GM18858 (cell line): ENCODE measurements around the gene COL27A1.

ENCODE experiments used
- ATAC-seq: cut with Tn5 transposase; IDR thresholded peaks from one replicate; pipeline ENCODE4 v1.9.1; 2021; ENCODE audit not compliant: unreplicated experiment

COL27A1 gene

GRCh38 chr9:114238891-114239875, 83.8 kb downstream of the COL27A1 start:
- ATAC-seq, result no peak

DNA sequence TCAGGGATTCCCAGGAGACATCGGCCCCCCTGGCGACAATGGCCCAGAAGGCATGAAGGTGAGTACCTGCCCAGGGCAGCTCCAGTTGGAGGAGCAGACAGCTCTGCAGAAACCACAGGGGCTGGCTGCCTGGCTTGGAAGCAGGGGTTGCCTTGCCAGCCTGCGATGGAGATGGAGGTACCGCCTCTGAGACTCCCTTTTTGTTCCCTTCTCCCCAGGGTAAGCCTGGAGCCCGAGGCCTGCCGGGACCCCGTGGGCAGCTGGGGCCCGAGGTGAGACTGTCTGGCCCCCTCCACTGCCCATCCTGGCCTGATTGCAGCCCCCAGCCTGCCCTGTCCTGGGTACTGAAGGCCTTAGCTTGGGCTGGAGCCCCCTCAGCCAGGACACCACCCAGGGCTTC, 84.9 kb downstream of the COL27A1 start:
- no peak for ATAC-seq

DNA sequence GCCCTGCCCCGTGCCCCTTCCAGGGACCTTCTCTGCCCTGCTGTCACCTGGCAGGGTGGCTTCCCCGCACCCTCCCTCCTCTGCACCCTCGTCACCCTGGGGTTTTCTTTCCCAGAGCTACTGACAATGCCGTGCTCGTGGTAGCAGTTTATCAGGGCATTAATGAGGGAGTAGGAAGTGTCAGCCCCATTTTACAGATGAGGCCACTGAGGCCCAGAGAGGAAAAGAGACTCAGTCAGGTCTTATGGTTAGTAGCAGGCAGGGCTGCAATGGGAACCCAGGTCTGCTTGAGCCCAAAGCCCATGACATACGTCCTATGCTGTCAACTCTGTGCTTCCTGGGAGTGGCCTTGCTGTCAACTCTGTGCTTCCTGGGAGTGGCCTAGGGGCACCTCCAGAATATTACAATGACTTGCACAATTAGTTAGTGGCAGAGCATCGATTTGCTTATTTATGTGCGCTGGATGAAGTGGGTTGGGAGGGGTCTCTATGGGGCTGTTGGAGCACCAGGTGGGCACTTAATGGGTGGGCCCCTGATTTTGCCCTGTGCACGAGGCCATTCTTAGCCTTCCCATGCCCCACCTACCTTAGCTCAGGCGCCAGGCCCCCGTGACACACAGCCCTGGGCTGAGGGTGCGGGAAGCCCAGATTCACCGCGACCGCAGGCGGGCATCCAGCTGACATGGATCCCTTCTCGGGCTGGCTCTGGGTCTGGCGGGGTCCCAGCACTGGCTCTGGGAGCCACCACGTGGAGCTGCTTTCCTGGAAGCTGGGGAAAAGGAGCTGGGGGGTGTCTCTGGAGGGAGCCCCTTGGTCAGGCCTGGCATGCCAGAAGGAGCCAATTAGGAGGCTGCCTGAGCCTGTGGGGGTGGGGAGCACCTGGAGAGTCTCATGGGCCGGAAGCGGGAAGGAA, 85.6 kb downstream of the COL27A1 start:
- no peak for ATAC-seq

DNA sequence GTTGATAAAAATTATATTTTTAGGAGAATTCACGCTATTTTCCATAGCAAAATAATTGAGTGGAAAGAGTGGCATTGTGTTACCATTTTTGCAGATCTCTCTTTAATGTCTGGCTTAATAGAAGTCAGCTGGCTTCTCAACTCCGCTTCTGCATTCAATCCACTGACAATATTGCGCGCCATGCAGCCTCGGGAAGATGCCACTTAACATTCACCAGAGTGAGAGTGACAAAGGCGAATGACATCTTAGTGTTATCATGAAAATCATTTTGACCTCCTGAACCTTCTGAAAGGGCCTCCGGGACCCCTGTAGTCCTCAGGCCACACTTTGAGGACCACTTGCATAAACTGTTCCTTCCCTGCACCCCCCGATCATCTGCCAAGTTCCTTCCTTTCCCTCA, 87.5 kb downstream of the COL27A1 start:
- no peak for ATAC-seq

DNA sequence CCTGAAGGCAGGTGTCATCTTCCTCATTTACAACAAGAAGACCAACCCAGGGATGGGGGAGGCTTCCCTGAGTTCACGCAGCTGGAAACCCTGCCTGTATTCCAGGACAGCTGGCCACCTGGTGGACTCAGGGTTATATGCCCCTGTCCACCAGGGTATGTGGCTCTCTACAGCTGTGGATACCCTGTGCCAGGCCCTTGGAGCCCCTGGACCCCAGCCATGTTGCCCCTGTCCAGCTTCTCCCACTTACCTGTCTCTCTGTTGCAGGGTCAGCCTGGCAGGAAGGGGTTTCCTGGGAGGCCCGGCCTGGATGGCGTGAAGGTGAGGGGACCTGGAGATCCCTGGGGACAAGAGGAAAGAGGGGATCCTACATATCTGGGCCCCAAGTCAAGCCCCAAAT, 87.9 kb downstream of the COL27A1 start:
- no peak for ATAC-seq

- no peak for ATAC-seq
These were observed 89.2 kb downstream of the COL27A1 start for GRCh38 chr9:114244570-114244969.

DNA sequence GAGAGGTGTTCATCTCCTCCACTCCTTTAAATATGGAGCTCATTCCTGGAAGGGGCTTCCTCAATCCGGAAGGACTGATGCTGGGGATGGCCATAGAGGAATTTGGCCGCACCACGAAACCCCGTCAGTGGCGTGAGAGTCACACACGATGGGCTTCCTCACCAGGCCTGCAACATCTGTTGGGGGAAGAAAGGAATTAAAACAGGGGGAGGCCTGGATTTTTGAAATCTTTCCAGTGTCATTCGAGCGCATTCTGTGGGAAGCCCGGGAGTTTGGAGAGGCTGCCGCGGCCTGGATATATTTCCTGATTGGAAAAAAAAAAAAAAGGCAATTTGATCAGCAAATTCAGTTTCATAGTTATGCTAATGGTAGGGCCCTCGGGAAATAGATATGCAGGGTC, 91.2 kb downstream of the COL27A1 start:
- ATAC-seq, result no peak

GRCh38 chr9:114247077-114247476, 91.7 kb downstream of the COL27A1 start:
- ATAC-seq, result no peak

GRCh38 chr9:114247491-114247890, 92.2 kb downstream of the COL27A1 start:
- no peak for ATAC-seq

GRCh38 chr9:114248299-114248707, 93.0 kb downstream of the COL27A1 start:
- no peak for ATAC-seq

DNA sequence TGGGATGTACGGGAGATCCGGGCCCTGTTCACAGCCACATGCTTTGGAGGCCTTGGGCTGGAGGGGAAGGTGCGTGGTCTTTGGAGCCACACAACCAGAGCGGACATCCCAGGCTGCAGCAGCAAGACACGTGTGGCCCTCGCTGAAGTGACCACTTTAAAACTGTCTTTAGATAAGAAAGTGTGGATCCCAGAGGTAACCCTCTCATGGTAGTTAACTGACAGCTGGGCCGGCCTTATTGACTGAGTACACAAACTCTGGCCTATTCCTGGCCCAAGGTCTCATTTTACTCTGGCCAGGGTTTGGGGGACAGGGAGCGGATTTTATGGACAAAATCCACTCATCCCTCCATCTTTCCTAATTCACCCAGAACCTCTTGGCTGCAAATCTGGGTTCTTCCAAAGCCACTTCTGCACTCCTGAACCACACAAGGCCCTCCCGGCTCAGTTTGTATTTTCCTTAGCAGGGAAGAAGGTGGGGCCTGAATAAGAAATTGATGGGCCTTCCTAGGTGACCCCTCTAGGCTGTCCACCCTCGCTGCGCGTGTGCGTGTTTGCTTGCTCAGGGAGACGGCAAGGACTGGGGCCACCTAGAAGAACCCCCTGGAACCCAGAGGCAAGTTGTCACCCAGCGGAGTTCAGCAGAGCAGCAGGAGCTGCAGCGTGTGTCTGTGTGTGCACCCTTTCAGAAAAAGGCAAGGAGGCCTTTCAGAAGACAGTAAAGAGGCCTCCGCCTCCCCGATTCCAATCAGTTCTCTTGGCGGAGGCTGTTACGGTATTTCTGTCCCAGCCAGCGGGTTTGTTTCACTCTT, 94.3 kb downstream of the COL27A1 start:
- no peak for ATAC-seq

DNA sequence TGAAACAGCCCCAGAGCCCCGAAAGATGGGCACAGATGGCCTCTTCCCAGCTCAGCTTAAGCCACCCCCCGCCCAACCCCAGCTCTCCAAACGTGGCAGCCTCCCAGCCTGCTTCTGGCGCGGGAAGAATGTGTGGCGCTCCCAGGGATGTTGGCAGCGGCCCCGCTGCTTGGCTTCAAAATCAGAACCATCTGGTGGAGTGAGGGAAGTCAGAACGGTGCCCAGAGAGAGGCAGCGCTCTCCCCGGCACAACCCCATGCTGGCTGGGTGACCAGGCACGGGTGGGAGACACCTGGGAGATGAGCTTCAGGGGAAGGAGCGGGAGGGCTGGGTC, 94.9 kb downstream of the COL27A1 start:
- ATAC-seq, result no peak

GRCh38 chr9:114250648-114251047, 95.3 kb downstream of the COL27A1 start:
- ATAC-seq, result no peak

GRCh38 chr9:114252394-114252793, 97.1 kb downstream of the COL27A1 start:
- ATAC-seq, result no peak

DNA sequence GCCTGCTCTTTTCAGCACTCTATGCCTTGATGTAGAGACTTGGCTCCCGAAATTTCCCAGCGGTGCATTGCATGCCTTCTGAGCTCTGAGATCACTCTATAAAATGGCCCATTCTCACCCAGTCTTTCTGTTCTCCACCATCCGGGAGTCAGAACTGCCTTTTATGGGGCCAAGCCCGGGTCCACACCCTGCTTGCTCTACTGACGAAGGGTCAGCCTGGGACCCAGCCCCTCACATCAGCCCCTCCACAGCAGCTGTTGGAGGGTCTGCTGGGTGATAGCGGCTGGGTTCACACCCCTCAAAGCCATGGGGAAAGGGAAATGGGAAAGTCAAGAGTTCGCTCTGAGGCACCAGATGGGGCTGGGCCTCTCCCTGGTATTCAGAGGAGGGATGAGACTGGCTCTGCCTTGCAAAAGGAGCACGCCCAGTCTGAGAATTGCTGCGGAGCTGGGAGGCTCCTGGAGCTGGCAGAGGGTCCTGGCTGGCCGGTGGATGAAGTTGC, 101.5 kb downstream of the COL27A1 start:
- no peak for ATAC-seq

GRCh38 chr9:114258218-114258617, 102.9 kb downstream of the COL27A1 start:
- no peak for ATAC-seq

- ATAC-seq, result no peak
These were observed 103.8 kb downstream of the COL27A1 start for GRCh38 chr9:114258866-114259797.

DNA sequence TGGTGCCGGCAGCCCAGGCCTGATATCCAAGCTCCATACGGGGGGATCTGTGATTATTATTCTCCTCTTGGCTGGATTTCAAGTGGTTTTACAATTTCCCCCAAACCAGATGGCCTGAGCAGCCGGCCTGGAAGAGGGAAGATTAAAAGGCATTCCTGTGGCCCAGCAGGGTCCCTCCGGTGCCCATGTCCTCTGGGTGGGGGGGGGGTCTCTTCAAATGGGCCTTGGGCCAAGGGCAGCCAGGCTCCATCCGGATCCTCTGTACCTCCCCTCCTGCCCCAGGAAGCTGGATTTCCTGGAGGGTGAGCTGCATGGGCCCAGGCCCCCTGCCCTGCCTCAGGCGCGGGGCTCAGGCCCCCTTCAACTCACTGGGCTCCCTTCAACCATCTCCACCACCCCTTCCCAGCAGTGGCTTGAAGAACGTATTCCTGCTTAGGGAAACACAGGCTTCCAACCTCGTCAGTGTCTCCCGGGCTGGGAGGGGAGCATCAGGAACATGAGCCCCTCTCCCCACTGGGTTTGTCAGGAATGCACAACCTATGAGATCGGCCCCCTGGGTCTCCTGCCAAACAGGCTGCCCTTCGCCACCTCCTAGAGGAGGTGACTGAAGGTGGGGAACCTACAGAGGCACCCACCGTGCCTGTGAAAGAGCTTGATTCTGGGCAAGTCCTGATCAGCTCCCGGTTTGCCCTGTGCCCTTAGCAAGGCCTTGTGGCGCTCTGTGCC, 104.6 kb downstream of the COL27A1 start:
- no peak for ATAC-seq

- ATAC-seq, result no peak
These were observed 105.7 kb downstream of the COL27A1 start for GRCh38 chr9:114261026-114261425.
